ENCODE measurements around the gene SOS2.
A peak's percentile ranks its signal among the peaks of the same experiment; 100 is the strongest.
"Not testable (repeated sequence)": the region's sequence is repeated elsewhere in the genome, so short reads cannot be mapped to it uniquely, and the experiment has no call there.

Gene SOS2

GRCh38 chr14:50225067-50225973 lies 6.1 kb downstream of the SOS2 start:
- DNase-seq, result no peak

- DNase-seq, result no peak
These were observed 9.2 kb downstream of the SOS2 start for GRCh38 chr14:50222055-50222613.

- DNase-seq, result no peak
These were observed 12.9 kb downstream of the SOS2 start for GRCh38 chr14:50218501-50218900.

- DNase-seq, result no peak
These were observed 16.0 kb downstream of the SOS2 start for GRCh38 chr14:50215416-50215815.

- no peak for DNase-seq
These were observed 17.6 kb downstream of the SOS2 start for GRCh38 chr14:50213795-50214194.

- DNase-seq, result no peak
These were observed 18.7 kb downstream of the SOS2 start for GRCh38 chr14:50212726-50213125.

- DNase-seq, result no peak
These were observed 21.3 kb downstream of the SOS2 start for GRCh38 chr14:50210074-50210473.

GRCh38 chr14:50198499-50198898 lies 32.9 kb downstream of the SOS2 start:
- no peak for DNase-seq

GRCh38 chr14:50191499-50191898 lies 39.9 kb downstream of the SOS2 start:
- DNase-seq, result no peak

GRCh38 chr14:50186107-50186506 lies 45.3 kb downstream of the SOS2 start:
- DNase-seq, result no peak

GRCh38 chr14:50173891-50174290 lies 57.5 kb downstream of the SOS2 start:
- no peak for DNase-seq

- no peak for DNase-seq
These were observed 59.5 kb downstream of the SOS2 start for GRCh38 chr14:50171895-50172294.

GRCh38 chr14:50167381-50167780 lies 64.0 kb downstream of the SOS2 start:
- DNase-seq, result not testable (repeated sequence)

- DNase-seq, result no peak
These were observed 75.3 kb downstream of the SOS2 start for GRCh38 chr14:50156111-50156510.

GRCh38 chr14:50148799-50149198 lies 82.6 kb downstream of the SOS2 start:
- no peak for DNase-seq

- DNase-seq, result no peak
These were observed 92.2 kb downstream of the SOS2 start for GRCh38 chr14:50139192-50139591.

GRCh38 chr14:50127802-50128201 lies 103.6 kb downstream of the SOS2 start:
- no peak for DNase-seq

- DNase-seq, result no peak
These were observed 108.3 kb downstream of the SOS2 start for GRCh38 chr14:50123062-50123461.

GRCh38 chr14:50122291-50122690 lies 109.1 kb downstream of the SOS2 start:
- DNase-seq, result no peak

- no peak for DNase-seq
These were observed 109.9 kb downstream of the SOS2 start for GRCh38 chr14:50121486-50121885.

GRCh38 chr14:50117456-50117855 lies 113.9 kb downstream of the SOS2 start:
- DNase-seq, result no peak

- DNase-seq, result peak; percentile 41
These were observed 114.4 kb downstream of the SOS2 start for GRCh38 chr14:50116966-50117365.

- DNase-seq, result peak; percentile 94
These were observed 115.0 kb downstream of the SOS2 start, which contains the start of gene VCPKMT for GRCh38 chr14:50116181-50116956. Gene VCPKMT, minus strand, starts transcription at chr14:50116572. Its CDS starts 20 bp downstream, at chr14:50116552.
